Stimulated activated CD4-positive, alpha-beta T cell treated with anti-CD3 and anti-CD28 coated beads, Interleukin-1b, Interleukin-23, amount 100 ng/mL, for 48 hours (primary cell): ENCODE data around the gene MVB12B.

Experiments
- DNase-seq: peaks from one replicate; pipeline ENCODE4 v3.0.0-alpha.2; 2020

The MVB12B gene

DNA sequence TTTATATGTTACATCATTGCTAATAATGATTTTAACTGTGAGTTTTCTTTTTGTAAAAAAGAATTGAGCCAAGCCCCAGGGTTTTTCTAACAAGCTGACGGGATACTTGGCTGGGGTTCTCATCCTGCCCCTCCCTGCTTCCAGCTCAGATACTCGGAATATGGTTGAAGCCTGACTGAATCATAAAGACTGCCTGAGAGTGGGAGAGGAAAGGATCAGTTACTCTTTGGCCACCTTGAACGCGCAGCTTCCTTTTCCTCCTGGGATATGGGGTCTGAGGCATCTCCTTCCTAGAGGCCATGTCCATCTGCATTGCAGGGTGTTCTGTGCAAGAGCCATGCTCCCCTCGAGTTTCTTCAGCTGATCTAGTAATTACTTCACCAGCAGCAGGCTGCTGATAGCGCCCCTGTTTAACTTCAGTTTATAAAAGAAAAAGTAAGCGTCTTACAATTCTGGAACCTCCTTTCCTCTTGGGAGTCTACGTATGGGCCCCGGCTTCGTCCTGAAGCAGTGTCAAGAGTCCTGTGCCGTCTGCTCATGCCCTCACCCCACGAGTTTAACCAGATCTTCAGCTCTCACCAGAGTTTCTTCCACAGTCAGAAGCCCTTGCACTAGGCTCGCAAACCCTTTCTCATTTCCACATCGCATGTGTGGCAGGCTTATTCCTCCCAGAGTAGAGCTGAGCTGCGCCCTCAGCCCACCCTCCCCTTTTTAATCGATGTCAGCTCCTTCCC, 130.0 kb downstream of the MVB12B start:
- no peak for DNase-seq

DNA sequence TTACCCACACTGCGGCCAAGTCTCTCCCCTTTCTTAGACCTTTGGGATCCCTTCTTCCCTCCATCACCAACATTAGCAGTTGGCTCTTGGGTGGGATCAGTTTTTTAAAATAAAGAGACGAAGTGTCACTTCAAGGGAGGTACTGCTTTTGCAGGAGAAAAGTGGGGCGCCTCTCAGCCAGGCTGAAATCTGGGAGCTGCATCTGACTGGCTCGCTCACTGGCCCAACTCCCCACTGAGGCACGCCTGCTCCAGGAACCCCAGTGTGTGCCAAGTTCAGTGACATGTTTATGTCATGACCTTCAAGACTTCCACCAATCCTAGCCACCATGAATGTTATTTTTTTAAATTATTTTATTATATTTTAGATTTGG, 130.5 kb downstream of the MVB12B start:
- no peak for DNase-seq

DNA sequence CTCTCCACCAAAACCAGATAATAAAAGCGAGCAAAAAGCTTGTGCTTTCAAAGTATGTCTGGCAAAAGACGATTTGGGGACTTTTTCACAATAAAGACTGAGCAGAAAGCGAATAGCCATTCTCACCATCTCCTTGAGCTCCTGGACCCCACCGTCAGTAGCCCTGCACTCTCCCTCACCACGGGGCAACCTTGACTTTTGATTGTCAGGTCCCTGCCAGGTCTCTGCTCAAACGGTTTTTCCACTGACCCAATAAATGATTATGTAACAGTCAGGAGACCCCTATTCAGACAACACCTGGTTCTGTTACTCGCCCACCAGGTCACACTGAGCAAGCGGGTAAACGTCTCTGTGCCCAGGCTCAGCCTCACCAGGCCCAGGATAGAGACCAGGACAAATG, 131.3 kb downstream of the MVB12B start:
- DNase-seq = no peak

DNA sequence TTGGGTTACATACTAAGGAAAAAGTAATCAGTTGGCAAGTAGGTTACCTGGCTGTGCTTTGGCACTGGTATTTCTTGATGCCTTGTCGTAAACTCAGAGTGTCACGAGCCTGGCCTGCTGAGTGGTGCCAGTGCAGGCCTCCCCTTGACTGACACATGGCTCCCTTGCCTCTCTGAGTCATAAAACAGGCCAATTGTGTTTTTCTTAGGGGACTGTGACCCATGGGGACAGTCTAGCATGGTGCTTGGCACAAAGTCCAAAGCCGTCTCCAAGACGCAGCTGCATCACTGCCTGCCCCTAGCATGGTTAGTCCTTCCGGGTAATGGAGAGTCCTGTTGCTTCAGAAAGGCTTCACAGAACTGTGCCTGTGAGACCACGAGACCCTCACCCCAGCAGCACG, 132.5 kb downstream of the MVB12B start:
- no peak for DNase-seq

DNA sequence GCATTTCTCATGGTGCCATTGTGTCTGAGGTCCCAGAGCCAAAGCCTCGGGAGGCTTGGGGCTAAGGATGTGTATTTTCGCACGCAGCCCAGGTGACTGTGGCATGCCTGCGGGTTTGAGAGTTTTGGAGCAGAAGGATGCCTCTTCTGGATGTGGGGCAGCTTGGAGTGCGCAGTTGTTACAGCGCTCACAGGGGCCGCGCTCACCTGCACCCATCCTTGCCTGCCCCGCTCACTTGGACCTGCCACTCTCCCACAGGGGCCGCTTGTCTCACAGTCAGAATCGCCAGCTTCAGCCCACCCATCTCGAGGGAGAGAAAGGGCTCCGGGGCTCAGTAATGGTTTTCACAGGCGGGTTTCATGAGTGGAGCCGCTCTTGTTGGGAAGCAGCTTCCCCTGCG, 132.9 kb downstream of the MVB12B start:
- DNase-seq = no peak

DNA sequence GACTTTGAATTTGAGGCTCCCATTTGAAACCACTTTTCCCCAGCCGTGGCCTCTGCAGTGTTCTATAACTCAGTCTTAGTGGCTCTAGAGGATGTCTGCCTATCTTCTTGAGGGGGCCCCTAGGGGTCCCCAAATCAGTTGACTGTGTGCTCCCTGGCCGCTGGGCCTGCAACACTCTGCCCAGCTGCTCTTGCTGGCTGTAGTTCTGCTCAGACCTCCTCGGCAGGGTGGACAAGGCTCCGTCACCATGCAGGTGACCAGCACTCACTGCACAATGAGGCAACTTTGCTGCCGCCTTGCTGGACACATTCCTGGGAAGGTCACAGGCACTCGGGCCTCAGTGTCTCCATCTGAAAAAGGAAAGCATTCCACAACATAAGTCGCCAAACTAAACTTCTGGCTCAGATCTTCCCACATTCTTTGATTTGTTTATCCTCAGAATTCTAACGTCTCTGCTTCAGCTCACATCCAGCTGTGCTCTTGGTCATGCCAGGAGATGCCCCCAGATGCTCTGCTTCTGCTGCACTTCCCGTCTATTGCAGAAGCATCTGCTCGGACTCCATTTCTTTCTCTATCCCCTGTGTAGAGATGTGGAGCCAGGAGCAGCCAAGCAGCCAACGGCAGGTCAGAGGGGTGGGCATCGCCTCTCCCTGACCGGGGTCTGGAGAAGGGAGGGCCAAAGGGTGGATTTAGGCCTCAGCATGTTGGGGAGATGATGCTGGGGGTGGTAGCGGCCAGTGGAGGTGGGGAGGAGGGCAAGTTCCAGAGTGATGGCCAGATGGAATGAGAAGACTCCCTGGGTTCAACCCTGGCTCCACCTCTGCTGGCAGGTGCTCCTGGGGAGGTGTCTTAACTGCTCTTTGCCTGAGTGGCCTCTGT, 133.6 kb downstream of the MVB12B start:
- no peak for DNase-seq

DNA sequence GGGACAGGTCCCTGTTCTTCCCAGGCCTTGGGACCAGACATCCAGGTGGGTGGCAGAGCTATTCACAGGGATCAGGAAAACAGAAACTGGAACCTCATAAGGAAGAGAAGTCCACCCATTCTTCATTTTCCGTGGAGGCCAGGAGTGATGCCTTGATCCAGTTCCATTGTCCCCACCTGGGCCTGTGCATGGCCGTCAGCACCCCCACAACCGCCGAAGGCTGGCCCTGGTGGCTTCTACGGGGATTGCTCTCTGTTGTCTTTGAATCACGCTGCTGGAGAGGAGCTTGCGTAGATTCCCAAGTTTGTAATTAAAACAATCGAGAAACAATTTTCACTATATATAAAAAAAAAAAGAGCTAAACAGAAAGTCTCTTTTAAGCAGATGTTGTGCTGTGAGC, 134.4 kb downstream of the MVB12B start:
- DNase-seq = no peak

DNA sequence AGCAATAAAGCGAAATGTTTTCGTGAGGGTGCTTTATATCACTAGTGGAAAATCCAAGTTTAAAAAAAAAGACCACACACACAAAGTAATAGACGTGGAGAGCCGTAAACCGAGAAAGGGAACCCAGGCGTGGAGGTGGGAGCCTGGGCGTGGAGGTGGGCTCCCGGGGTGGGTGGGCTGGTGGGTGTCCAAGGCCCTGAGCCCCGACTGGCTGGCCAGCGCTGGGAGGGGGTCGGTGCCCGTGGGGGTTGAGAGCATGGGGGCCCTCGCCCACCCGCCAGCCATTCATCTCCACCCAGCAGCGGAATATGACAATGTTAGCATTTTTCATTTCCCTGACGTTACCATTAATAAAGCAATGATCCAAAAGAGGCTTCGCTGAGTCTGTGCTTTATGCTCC, 135.0 kb downstream of the MVB12B start:
- no peak for DNase-seq

DNA sequence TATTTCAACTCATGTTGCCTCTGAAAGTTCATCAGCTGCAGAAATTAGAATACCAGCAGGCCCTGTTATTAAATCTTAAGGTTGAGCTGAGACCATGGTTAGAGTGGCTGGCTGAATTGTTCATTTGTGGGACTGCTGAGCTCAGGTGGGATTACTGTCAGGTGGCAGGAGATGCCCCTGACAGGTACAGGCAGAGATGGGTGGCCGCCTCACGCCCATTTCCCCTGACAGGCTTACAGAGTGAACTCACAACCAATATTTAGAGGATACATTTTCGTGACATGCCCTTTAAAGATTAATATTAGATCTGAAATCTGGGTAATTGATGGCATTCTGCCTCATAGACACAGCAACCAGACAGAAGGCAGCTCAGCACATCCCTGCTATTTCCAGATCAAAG, 136.0 kb downstream of the MVB12B start:
- DNase-seq = no peak

DNA sequence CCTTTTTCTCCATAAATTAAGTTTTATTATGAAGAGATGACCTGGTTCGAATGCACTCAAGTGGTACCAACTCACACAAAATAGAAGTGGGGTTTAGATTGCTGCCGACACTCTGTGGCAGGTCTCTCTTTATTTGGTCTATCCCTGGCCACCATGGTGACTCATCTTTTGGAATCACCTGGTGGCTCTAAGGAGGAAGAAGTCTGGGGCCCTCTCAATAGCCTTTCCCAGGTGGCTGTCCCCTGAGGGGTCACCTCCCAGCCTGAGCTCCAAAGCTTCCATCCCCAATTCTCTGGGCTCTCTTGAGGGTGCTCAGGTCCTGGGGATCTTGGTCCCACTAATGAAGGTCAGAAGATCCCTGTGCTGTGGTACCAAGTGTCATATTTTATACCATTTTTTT, 136.8 kb downstream of the MVB12B start:
- DNase-seq = no peak

DNA sequence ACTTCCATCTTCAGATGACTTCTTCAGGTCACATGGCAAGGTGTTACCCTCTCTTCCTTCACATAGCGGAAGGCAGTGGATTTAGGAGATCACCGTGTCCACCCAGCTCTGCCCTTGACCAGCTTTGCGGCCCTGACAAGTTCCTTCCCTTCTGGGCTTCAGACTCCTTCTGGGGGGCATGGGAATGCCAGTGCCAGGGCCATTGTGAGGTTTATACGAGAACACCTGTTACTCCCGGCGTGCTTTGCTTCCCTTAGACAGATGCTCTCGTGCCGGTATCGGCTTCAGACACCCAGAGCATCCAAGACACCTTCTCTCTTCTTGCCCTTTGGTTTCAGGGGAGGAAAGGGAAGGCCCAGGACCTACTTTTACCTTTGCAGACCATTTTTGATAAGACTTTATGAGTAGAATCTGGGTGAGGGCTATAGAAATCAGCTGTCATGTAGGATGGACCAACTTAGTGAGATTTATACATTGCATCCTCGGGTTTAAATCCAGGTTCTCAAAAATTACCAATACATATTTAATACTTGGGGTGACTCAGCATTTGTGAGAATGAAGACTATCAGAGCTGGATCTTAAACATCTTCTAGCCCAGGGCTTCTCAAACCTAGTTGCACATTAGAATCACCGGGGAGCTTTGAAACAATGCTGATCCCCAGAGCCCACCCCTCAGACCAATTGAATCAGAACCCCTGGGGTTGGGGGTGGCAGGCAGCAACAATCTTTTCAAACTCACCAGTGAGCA, 138.2 kb downstream of the MVB12B start:
- no peak for DNase-seq

DNA sequence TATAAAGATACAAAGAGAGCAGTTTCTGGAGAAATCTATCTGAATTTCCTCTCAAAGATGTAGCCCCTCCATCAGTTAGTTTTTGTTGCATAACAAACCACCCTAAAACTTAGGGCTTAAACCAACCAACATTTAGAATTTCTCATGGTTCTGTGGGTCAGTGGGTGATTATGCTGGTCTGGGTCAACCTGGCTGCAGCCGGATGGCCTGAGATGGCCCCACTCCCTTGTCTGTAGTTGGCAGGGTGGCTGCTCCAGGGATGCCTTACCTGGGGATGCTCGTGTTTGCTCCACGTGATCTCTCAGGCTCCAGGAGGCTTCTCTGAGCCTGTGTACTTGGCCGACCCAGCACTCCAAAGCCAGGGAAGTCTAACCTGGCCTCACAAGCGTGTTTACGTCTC, 139.3 kb downstream of the MVB12B start:
- DNase-seq = no peak

DNA sequence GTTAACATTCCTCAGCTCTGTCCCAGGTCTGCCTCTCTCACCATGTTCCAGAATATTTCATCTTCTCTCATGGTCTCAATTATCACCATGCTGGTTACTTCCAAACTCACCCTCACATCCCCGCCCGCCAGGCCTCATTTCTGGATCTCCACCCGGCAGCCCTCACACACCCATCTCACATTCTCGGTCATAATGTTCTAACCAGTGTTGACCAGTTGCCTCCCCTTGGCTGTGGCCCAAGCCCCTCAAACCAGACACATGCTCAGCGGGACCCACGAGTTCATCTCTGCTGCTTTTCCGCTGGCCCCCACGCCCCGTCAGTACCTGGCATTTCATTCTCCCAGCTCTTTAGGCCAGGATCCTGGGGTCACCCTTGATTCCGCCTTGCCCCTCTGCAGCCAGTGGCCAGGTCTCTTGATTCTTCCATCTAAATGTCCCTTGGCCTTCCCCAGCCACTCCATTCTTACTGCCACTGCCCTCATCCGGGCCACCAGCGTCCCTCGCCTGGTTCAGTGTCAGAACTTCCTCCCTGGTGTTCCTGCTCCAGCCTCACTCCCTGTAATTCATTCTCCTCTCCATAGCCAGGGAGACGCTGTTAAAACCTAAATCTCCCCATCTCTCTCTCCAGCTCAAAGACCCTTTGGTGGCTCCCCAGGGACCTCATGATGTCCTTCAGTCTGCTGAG, 141.7 kb downstream of the MVB12B start:
- no peak for DNase-seq

DNA sequence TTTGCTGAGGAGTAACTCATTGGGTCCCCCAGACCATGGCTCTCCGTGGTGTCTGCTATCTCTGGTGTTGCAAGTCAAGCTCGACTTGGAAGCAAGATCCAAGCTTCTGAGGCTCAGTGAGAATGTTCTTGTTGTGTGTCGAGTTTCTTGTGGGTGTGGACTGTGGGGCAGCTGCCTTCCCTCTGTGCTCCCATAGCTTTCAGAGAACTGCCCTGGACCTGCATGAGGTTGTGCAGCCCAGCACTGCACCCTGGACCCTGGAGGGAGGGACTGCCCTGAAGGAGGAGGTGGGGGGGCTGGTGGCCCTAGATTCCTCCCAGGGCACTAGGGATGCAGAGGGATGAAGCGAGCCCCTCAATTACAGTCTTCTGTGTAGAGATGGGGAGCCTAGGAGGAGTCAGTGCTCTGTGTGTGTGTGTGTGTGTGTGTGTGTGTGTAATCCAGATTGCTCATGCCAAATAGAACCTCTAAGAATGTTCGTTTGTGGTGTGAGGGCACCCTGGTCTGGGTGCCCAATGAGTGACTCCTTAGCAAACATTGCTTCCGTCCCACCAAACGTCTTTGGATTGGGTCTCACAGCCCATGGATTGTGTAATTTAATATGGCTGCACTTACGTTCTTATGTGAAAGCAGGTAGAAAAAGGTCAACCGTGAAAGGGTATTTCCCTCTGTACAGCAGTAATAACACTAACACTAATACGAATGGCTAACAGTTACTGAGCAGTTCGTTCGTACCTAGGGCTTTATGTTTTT, 143.8 kb downstream of the MVB12B start:
- DNase-seq = peak; percentile 10

DNA sequence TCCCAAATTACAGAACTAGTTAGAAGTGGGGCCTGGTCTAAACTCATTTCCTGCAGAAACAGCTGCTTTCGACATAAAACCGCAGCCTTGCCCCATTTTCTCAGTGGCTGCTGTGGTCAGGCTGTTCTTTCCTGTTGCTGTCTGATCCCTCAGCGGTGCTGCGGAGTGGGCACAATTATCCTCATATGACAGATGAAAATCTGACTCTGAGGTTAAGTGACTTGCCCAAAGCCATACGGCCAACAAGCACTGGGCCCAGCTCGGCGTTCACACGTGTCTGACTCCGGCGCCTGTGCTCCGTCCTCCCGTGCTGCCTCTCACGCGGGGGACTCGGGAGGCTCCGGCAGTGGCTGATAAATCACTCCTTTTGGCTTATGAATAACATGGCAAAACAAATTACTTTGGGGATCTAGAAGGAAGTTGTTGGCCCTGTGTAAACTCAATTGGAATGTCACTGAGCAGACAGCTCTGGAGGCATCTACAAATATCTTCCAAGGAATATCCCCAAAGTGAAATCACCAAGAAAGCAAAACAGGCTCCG, 144.5 kb downstream of the MVB12B start:
- DNase-seq = peak; percentile 86

DNA sequence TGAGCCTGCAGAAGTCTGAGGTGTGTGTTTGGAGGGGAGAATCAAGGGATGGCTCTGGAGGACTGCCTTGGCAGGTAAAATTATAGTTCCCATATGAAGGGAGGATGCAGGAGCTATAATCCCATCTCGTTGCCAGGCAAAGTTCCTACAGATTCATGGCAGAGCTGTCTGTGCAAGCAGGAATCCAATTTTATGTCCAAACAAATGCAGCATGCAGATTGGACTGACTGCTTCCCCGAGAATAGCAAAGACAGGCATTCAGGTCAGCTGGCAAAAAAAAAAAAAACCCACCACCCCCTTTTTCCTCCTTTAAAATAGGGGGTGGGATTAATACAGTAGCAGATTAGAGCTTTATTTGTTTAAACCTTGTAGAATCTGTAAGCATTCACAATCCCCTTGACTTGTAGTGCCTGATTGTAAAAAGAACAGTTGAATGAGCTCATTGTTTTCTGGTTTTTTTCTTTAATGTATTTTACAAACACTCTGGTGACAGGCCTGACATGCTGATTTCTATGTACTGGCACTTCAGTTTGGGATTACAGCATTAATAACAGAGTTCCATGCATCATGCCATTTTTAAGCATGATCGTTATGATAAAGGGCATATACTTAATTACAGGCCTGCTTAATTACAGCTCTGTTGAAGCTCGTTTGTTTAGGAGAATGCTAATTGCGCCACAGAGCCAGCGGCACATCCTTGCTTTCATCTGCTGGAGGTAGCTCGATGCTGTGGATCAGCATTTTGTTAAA, 145.7 kb downstream of the MVB12B start:
- no peak for DNase-seq

DNA sequence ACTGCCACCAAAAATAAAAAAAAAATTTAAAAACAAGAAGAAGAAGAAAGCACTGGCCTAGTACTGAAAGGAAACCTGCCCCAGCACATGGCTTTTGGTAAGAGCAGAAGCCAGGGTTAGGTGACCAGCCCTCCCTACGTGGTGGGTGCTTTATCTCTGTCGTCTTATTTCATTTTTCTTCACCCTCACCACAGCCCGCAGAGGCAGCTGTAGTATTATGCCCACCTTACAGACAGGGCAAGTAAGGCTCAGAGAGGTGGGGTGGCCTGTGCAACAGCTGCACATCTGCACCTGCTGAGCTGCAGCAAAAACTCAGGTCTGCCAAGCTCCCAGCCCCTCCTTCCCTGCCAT, 146.3 kb downstream of the MVB12B start:
- no peak for DNase-seq

DNA sequence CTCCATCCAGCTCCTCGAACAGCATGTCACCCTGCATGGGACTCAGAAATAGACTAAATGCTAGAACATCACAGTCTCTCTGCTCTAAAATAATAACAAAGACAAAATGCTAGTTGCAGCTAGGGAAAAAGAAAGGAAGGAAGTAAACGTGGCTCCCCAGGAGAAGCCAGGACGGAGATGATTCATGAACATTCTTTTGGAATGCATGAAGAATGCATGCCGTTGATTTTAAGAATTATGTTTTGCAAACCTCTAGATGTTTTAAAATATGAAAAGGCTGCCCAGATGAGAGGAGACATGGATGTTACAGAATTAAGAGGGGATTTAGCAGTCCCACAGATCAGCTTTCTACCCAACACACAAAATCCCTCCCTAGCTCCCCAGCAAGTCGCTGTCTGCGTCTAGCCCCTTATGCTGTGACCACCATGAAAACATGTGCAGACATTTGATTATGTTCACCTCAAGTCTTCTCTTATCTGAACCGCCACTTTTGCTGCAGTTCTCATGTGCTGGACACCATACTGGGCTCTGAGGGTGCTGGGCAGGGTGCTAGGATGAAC, 147.7 kb downstream of the MVB12B start:
- no peak for DNase-seq

DNA sequence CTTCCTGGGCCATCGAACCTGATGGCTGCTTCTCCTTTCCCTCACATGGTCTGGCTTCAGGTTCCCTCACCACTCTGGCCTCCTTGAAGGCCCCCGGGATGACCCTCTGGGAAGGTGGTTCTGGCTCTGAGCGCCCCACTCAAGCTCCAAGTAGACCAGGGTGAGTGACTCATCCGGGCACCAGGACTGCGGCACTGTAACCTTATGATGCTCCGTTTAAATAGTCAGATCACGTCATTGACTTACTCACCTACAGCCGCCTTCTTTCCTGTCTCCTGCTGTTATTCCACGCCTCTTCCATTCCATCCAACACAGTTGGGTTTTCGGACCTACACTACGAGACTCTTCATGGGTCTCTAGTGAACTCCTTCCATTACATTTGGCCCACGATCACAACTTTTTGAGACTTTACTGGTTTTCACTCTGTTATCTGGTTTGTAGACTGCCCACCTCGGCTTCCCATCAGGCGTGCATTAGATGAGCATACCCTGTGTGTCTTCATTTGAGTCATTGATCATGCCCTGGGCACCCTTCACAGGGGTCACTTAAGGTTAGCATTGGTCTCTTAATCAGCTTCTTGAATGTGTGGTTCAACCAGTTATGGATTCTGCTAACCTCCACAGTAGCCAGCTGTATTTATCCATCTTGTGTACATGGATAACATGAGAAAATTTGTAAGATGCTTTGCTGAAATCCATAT, 148.3 kb downstream of the MVB12B start:
- DNase-seq = no peak

DNA sequence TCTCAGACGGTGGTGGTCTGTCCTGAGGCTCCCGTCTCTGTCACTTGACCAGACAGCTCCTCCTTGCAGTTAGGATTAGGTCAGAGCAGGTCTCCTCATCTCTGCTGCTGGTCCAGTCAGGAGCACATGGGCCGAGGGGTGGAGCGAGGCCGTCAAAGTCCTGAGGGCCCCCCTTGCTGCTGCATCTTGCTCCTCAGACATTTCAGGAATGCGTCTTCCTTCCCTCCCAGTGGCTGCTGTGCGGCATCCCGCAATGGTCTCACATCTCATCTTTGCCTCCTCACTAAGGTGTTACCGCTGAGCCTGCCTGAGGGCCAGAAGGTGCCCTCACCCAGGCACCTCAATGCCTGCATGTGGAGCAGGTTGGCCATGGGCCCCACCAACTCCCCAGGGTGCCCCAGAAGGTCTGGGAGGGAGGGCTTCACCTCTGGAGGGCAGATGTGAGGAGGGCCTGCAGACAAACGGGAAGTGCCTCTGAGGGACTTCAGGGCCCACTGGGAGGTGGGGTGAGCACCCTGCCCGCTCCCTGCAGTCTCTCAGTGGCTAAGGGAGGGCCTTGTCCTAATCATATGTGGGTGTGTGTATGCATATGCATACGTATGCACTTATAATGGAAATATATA, 149.4 kb downstream of the MVB12B start:
- DNase-seq = no peak
